GM19372 (cell line): ENCODE data around the gene EZR.

ENCODE experiments used
- ATAC-seq: cut with Tn5 transposase; IDR thresholded peaks from one replicate; pipeline ENCODE4 v1.9.1; 2021; ENCODE audit warnings: mild to moderate bottlenecking, low read depth, moderate library complexity; ENCODE audit not compliant: unreplicated experiment

Gene EZR

DNA sequence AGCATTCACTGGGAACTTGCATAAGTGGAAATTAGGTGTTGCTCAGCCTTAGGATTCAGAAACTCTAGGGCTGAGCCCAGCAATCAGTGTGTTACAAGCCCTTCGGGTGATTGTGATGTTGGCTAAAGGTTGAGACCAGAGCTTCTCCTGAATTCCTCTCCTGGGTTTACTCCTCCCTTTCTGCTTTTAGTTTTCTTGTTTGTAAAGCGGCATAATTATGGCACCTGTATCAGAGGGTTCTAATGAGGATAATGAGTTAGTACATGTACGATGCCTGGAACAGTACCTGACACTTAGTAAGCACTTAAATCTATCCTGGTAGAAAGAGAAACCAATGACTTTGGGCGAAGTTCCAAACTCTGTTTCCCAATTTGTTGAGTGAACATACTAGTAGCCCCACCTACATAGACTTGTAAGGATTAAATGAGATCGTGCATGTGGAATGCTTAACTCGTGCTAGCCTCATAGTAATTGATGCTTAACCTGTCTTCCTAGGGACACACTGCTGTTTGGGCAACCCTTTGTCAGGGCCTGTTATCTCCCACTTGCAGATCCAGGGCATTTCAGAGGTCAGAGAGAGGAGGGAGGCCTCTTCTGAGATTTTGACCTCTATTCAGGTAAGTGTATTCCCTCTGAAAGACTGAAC is 932 bp upstream of the EZR start:
- ATAC-seq, result no peak

- ATAC-seq, result peak; percentile 32
Observed at GRCh38 chr6:158818581-158819212, 471 bp downstream of the EZR start.

DNA sequence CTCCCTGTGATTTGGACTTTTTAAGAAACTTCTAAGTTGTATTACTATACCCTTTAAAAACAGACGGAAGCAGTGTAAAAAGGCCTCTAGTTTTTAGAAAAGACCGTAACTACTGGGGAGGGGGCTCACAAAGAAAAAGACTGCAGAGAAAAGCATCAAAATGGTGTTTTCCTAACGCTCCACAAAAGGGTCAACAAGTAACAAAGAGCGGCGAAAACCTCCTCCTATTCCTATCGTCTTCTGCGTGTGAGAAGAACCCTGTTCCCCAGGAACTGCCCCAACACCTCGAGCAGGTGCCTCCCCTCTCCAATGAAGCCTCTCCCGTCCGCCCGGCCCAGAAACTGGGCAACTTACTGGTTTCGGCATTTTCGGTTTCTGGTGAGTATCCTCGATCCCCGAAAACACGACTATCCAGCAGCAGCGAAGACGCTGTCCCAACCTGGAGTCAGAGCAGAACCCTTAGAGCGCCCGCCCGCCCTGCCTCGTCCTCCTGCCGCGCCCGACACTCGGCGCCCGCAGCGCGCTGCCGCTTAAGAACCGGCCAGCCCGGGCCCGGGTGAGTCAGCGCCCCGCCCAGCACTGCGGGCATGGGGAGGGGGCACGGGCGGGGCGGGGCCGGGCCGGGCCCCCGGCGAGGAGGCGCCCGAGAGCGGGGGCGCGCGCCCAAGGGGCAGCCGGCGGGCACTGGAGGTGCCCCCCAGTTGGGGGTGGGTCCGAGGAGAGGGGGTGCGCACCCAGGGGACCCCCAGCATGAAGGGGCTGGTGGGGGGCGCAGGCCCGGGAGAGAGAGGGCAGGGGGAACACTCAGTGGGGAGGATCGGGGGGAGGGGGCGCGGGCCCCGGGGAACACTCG is 1.2 kb downstream of the EZR start:
- peak; percentile 33 for ATAC-seq

DNA sequence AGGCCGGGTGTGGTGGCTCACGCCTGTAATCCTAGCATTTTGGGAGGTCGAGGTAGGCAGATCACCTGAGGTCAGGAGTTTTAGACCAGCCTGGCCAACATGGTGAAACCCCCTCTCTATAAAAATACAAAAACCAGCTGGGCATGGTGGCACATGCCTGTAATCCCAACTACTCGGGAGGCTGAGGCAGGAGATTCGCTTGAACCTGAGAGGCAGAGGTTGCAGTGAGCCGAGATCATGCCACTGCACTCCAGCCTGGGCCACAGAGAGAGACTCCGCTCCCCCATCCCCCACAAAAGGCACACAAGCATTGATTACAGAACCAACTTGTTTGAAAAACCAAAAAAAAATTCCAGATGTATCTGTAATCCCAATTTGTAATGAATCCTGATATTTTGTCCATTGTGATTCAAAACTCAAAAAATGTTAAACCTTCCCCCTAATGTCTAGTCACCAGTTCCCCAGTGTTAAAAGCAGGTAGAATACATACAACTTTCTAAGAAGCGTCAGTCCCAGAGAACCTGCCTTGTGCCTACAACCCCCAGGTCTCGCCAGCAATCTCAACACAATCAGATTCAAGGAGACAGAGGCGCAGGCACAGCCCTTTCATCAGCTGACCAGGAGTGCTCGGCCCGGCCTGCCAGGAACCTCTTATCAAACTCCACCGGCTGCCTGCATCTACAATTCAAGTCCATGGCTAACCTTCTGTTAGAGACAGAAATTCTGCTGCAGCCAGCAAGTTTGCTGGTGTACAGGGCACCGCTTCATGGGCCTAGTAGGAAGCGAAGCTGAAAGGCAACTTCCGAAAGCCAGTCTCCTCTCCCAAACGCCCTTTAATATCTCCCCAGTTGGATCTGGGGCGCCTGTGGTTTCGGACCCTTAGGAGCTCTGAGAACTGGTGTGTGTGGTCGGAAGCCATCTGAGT is 2.1 kb downstream of the EZR start:
- ATAC-seq, result no peak

GRCh38 chr6:158816329-158816728 is 2.8 kb downstream of the EZR start:
- no peak for ATAC-seq

DNA sequence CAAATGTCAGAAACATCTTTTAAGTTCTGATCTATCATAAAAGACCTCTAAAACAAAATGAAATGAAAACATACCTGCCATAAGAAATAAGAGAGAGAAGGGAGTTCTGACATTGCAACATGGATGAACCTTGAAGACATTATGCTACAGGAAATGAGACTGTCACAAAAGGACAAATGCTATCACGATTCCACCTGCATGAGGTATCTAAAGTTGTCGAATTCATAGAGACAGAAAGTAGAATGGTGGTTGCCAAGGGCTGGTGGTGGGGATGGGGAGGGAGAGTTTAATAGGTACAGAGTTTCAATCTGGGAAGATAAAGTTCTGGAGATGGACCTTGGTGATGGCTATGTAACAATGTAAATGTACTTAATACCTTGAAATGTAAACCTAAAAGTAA is 3.3 kb downstream of the EZR start:
- no peak for ATAC-seq

DNA sequence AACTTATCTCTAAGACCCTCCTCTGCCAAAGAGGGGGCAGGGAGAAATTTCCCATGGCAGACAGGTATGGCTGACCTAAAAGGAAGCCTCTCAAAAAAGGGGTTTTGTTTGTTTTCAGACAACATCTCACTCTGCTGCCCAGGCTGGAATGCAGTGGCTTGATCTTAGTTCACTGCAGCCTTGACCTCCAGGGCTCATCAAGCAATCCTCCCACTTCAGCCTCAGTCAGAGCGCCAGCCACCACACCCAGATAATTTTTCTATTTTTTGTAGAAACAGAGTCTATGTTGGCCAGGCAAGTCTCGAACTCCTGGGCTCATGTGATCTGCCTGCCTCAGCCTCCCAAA is 3.8 kb downstream of the EZR start:
- ATAC-seq, result no peak

DNA sequence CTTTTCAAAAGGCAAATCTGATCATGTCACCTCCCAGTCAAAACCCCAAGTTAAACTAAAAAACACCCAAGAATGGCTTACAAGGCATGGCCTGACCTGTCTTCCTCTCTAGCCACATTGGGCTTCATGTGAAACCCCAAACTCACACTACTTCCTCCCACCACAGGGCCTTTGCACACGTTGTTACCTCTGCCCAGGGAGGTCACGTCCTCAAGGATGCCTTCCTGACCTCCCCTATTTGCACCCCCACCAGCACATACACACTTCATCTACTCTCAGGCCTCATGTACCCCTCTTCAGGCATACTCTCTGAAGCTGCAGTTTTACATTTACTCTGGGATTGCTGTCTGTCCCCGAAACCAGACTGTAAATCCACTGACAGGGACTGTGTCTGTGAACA is 6.1 kb downstream of the EZR start:
- ATAC-seq, result no peak

GRCh38 chr6:158812611-158813010 is 6.6 kb downstream of the EZR start:
- ATAC-seq, result no peak

GRCh38 chr6:158810155-158811095 is 8.7 kb downstream of the EZR start:
- no peak for ATAC-seq

GRCh38 chr6:158808941-158809678 is 10.1 kb downstream of the EZR start:
- peak; percentile 58 for ATAC-seq

- ATAC-seq, result no peak
Observed at GRCh38 chr6:158808442-158808833, 10.7 kb downstream of the EZR start.

GRCh38 chr6:158807515-158808441 is 11.4 kb downstream of the EZR start:
- ATAC-seq, result no peak

- no peak for ATAC-seq
Observed at GRCh38 chr6:158805698-158806377, 13.3 kb downstream of the EZR start.

GRCh38 chr6:158804207-158804606 is 15.0 kb downstream of the EZR start:
- no peak for ATAC-seq

- peak; percentile 56 for ATAC-seq
Observed at GRCh38 chr6:158803733-158804143, 15.4 kb downstream of the EZR start.

DNA sequence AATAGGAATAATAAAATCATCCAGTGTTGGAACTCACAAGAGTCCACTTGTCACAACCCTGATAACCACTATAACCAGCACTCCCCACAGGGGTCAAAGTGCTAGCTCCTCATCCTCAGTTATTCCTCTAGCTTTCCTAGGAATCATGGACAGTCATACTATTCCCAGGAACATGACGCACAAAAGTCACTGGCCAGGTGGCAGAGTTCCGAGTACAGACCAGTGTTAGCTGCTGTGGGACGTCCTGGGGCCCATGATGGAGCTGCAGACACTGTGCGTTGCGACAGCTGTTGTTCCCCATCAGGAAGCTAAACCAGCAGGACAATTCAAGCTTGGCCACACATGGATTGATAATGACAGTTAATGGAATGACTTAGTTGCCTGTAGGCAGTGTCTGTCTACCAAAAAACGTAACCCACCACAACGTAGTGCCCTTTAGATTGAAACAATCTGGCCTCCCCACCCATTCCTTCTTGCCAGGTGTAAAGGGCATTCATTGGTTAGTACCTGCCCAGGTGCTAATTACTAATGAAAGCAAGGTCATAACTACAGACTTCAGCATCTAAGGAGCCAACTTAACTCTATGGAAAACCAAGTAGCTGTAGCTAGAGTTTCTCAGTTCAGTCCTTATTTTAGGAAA is 17.4 kb downstream of the EZR start:
- ATAC-seq, result no peak
